Endothelial cell of umbilical vein (primary cell): ENCODE measurements around the gene TRIP10. TPM values are rescaled to one million over a fixed set of nuclear protein-coding genes. Genes with fewer than 3 reads are reported as not detected.

ENCODE experiments used
- BruUV-seq: library from RNA; stranded (reverse); fragments of 400-500 nt; replicated peaks from 2 replicates; lab custom pipeline; 2021; lab: Mats Ljungman, UMichigan
- CTCF ChIA-PET: fragments of 300-600, 350-600 bp; sonication (Branson Sonifier 250); formaldehyde crosslinking; loops from one replicate; lab custom pipeline; 2021; ENCODE audit warnings: antibody characterized with exemption, inconsistent platforms; lab: Charles Lee
- POLR2A ChIA-PET: fragments of 300-600, 350-600 bp; sonication (Branson Sonifier 250); formaldehyde crosslinking; loops from one replicate; lab custom pipeline; 2021; ENCODE audit warnings: antibody characterized with exemption, inconsistent platforms; lab: Charles Lee
- DNase-seq: peaks from one replicate; pipeline ENCODE4 v3.0.0-alpha.2; 2011; ENCODE audit warnings: low read depth, low spot score
- FAIRE-seq: peaks from 2 replicates; lab custom pipeline; 2011; peaks lifted over from hg19 to GRCh38; lab: Jason Lieb, UNC
- H2AFZ ChIP-seq: 2 replicates; pipeline ENCODE4 v1.6.0; 2012; ENCODE audit warnings: low read depth, low read length, control low read depth, inconsistent platforms
- H3K27ac ChIP-seq: 2 replicates; pipeline ENCODE4 v1.5.1; 2011; ENCODE audit warnings: low read depth, mild to moderate bottlenecking, control low read depth, low read length, moderate library complexity; ENCODE audit not compliant: insufficient read depth
- H3K27me3 ChIP-seq, 2 experiments: 2 replicates each; pipeline versions ENCODE4 v1.6.0 to v1.6.1; 2011; ENCODE audit warnings: low read length in 2 of 2, mixed read lengths in 1 of 2; ENCODE audit not compliant: control insufficient read depth in 2 of 2, insufficient read depth in 2 of 2
- H3K36me3 ChIP-seq, 2 experiments: 2 replicates in 1 of 2; 3 replicates in 1 of 2; pipeline ENCODE4 v1.5.1; 2011; ENCODE audit warnings: low read length in 2 of 2, mild to moderate bottlenecking in 1 of 2, moderate library complexity in 1 of 2; ENCODE audit not compliant: control insufficient read depth in 2 of 2, insufficient read depth in 2 of 2; ENCODE audit errors: extremely low read depth in 1 of 2
- H3K4me1 ChIP-seq: 3 replicates; pipeline ENCODE4 v1.5.1; 2011; ENCODE audit warnings: mild to moderate bottlenecking, low read length; ENCODE audit not compliant: control insufficient read depth, insufficient read depth; ENCODE audit errors: extremely low read depth
- H3K4me2 ChIP-seq: 2 replicates; pipeline ENCODE4 v1.6.1; 2011; ENCODE audit warnings: low read length, control low read depth, mixed read lengths; ENCODE audit not compliant: insufficient read depth
- H3K4me3 ChIP-seq, 3 experiments: fragments of 200-600 bp in 1 of 3; sonication (generic), shearing (Covaris generic) in 1 of 3; replicated peaks in 1 of 3; 2 replicates each; pipeline ENCODE4 v1.5.1; 2011 to 2016; ENCODE audit warnings: control low read depth in 3 of 3, low read length in 3 of 3, mild to moderate bottlenecking in 2 of 3, inconsistent platforms in 1 of 3, low read depth in 1 of 3, moderate library complexity in 1 of 3; ENCODE audit not compliant: insufficient read depth in 1 of 3
- H3K79me2 ChIP-seq: 2 replicates; pipeline ENCODE4 v1.6.0; 2012; ENCODE audit warnings: low read length, inconsistent platforms; ENCODE audit not compliant: control insufficient read depth, insufficient read depth
- H3K9ac ChIP-seq: replicated peaks from 2 replicates; pipeline ENCODE3; 2011; ENCODE audit warnings: low read length, control low read depth; ENCODE audit not compliant: insufficient read depth; ENCODE audit errors: extremely low read depth
- H3K9me1 ChIP-seq: replicated peaks from 3 replicates; pipeline ENCODE4 v1.6.0; 2011; ENCODE audit warnings: mild to moderate bottlenecking, low read length; ENCODE audit not compliant: control insufficient read depth, insufficient read depth; ENCODE audit errors: extremely low read depth
- H3K9me3 ChIP-seq: replicated peaks from 2 replicates; pipeline ENCODE4 v1.5.1; 2012; ENCODE audit warnings: low read length, inconsistent platforms; ENCODE audit not compliant: control insufficient read depth, insufficient read depth
- H4K20me1 ChIP-seq: replicated peaks from 2 replicates; pipeline ENCODE3; 2011; ENCODE audit warnings: mild to moderate bottlenecking, low read length; ENCODE audit not compliant: control insufficient read depth, insufficient read depth; ENCODE audit errors: extremely low read depth
- CTCF ChIP-seq, 2 donors: IDR thresholded peaks; 1 replicate in 1 of 2; 2 replicates in 1 of 2; pipeline ENCODE4 v1.5.1; 2011; ENCODE audit warnings: low read length in 2 of 2, mild to moderate bottlenecking in 2 of 2, moderate library complexity in 2 of 2, control low read depth in 1 of 2, inconsistent platforms in 1 of 2, low read depth in 1 of 2; ENCODE audit not compliant: insufficient read depth in 1 of 2; ENCODE audit errors: extremely low read depth in 1 of 2
- EZH2 ChIP-seq: IDR thresholded peaks from 2 replicates; pipeline ENCODE4 v1.6.1; 2012; ENCODE audit warnings: borderline replicate concordance, low read depth, mild to moderate bottlenecking, moderate library complexity, low read length, inconsistent platforms; ENCODE audit not compliant: severe bottlenecking
- FOS ChIP-seq: IDR thresholded peaks from 2 replicates; pipeline ENCODE4 v1.6.1; 2011; ENCODE audit warnings: mild to moderate bottlenecking, low read length, moderate library complexity, borderline replicate concordance; ENCODE audit not compliant: insufficient read depth
- GATA2 ChIP-seq: IDR thresholded peaks from 2 replicates; pipeline ENCODE4 v1.7.0; 2011; ENCODE audit warnings: low read depth, mild to moderate bottlenecking, moderate library complexity, mixed read lengths, low read length; ENCODE audit not compliant: insufficient read length, insufficient read depth
- JUN ChIP-seq: IDR thresholded peaks from 2 replicates; pipeline ENCODE4 v1.6.1; 2011; ENCODE audit warnings: borderline replicate concordance, low read depth; ENCODE audit not compliant: insufficient read length, insufficient read depth
- MAX ChIP-seq: IDR thresholded peaks from 2 replicates; pipeline ENCODE4 v1.6.1; 2011; ENCODE audit not compliant: insufficient read depth, insufficient read length
- MYC ChIP-seq: IDR thresholded peaks from one replicate; pipeline ENCODE4 v1.6.1; 2011; ENCODE audit warnings: mild to moderate bottlenecking, low read depth, low read length
- POLR2A ChIP-seq: IDR thresholded peaks from 2 replicates; pipeline ENCODE4 v1.6.1; 2012; ENCODE audit warnings: low read depth, mild to moderate bottlenecking, control low read depth, low read length
- POLR2AphosphoS5 ChIP-seq: IDR thresholded peaks from 2 replicates; pipeline ENCODE4 v1.6.1; 2012; ENCODE audit warnings: low read depth, mild to moderate bottlenecking, control low read depth, low read length, moderate library complexity; ENCODE audit not compliant: insufficient read depth
- dilution Hi-C: fragments of 300-500 bp; cut with MboI; formaldehyde crosslinking; loops from one replicate; pipeline ENCODE4 v1.15.0; 2019; ENCODE audit warnings: low sequenced_read_pairs; ENCODE audit not compliant: extremely low pct_ligation_motif_present
- intact Hi-C: fragments of 100-400 bp; cut with micrococcal nuclease; formaldehyde crosslinking; loops from one replicate; pipeline ENCODE4 v1.10.0; 2022
- polyA plus RNA-seq, 4 experiments: library from polyadenylated mRNA; depleted of rRNA in 3 of 4; stranded (reverse) in 3 of 4; unstranded in 1 of 4; fragments of >200 nt; gene quantifications; 2 replicates each; pipeline versions ENCODE4 v1.2.1 to v1.2.3, GENCODE V29; 2011 to 2012; ENCODE audit warnings: missing spikeins in 1 of 4
- total RNA-seq: library from RNA; stranded (reverse); gene quantifications from 2 replicates; pipeline ENCODE4 v1.2.3, GENCODE V29; 2021

TRIP10 gene
- total and polyA plus RNA-seq, 2 donors (not counting 3 experiments of a cell fraction or from before 2014, with no cell fraction given): 28.4 to 69.3 TPM

- no peaks in the 10 kb centered on the region for H3K27me3 ChIP-seq
- ChIA-PET POLR2A (no interaction called here), CTCF (no interaction called here)
- TF ChIP-seq GATA2: no peak
- TF ChIP-seq POLR2A: no peak
- TF ChIP-seq POLR2AphosphoS5: no peak
- no peak for TF ChIP-seq FOS
- TF ChIP-seq MYC: no peak
- no peak for TF ChIP-seq CTCF (IDR thresholded peaks at IDR 0.05; ENCODE audit: extremely low read depth in 1 of 2, insufficient read depth in 1 of 2, low read depth in 1 of 2, low read length in 2 of 2)
- TF ChIP-seq JUN: no peak
- no peak for TF ChIP-seq EZH2
- no peak for TF ChIP-seq MAX
- dilution Hi-C loops (no loop called here), intact Hi-C loops (no loop called here)
- H2AFZ ChIP-seq: no peak overlapping the region
- H3K79me2 ChIP-seq: no peaks in the 10 kb centered on the region
- no TSS peak for BruUV-seq
- no peaks in the 10 kb centered on the region for H3K9me1 ChIP-seq
- H3K4me3 ChIP-seq: no peak overlapping the region
- no peaks in the 10 kb centered on the region for H3K4me1 ChIP-seq
- H3K9me3 ChIP-seq: no peaks in the 10 kb centered on the region
- FAIRE-seq (no peak), DNase-seq (no peak)
- no peak overlapping the region for H3K4me2 ChIP-seq
- H3K9ac ChIP-seq: no peak overlapping the region
- H3K27ac ChIP-seq: no peak overlapping the region
- no peaks in the 10 kb centered on the region for H4K20me1 ChIP-seq
- H3K36me3 ChIP-seq: no peaks in the 10 kb centered on the region
Observed at GRCh38 chr19:6693056-6693471, 46.4 kb upstream of the TRIP10 start.
